ENCODE data around the gene FBLN2.

The FBLN2 gene

GRCh38 chr3:13537909-13538296 lies 11.0 kb upstream of the FBLN2 start:
- CTCF ChIA-PET, result interaction anchor here (1.0 to 2.2 kb wide), 3 partner anchors 13 to 110 kb away, joined by 3 to 9 read pairs (median 4); no protein-coding TSS in a partner anchor
- H3K27me3 ChIP-seq (replicated peaks in 2 of 5; ENCODE audit: control insufficient read depth in 4 of 5, insufficient read depth in 5 of 5, low read length in 4 of 5), result no peaks in the 10 kb centered on the region

GRCh38 chr3:13538520-13539291 lies 10.2 kb upstream of the FBLN2 start:
- ChIA-PET POLR2A (no interaction called here), CTCF (interaction anchor here (1.0 to 2.2 kb wide), 4 partner anchors 12 to 109 kb away, joined by 3 to 9 read pairs (median 5); no protein-coding TSS in a partner anchor)
- Histone ChIP-seq H3K4me1 (ENCODE audit: control extremely low read depth in 1 of 4, control insufficient read depth in 4 of 4, insufficient read depth in 4 of 4, low read length in 3 of 4) (peaks cover 0 to 14% (median 12%) of the 10 kb centered on the region in 4 experiments), H3K9me3 (ENCODE audit: control extremely low read depth in 1 of 5, control insufficient read depth in 4 of 5, insufficient read depth in 2 of 5, low read depth in 1 of 5, low read length in 4 of 5) (peaks cover 0 to 6% (median 0%) of the 10 kb centered on the region in 5 experiments), H3K36me3 (ENCODE audit: control insufficient read depth in 4 of 4, insufficient read depth in 4 of 4, low read length in 3 of 4) (no peaks in the 10 kb centered on the region), H3K27me3 (replicated peaks in 2 of 5; ENCODE audit: control insufficient read depth in 4 of 5, insufficient read depth in 5 of 5, low read length in 4 of 5) (no peaks in the 10 kb centered on the region), H3K27ac (ENCODE audit: insufficient read depth in 1 of 2, low read depth in 1 of 2, low read length in 2 of 2, poor library complexity in 1 of 2, severe bottlenecking in 2 of 2) (no peak overlapping the region), H3K4me3 (ENCODE audit: control insufficient read depth in 1 of 7, extremely low read depth in 1 of 7, insufficient read depth in 4 of 7, low read depth in 2 of 7, low read length in 6 of 7) (no peak overlapping the region)
- 96% methylated on average over 7 of the region's 9 CpGs for WGBS (ENCODE audit: insufficient coverage)
- no peak for DNase-seq

More at GRCh38 chr3:13537909-13538296, 11.0 kb upstream of the FBLN2 start:
- no peaks in the 10 kb centered on the region for H3K36me3 ChIP-seq (ENCODE audit: control insufficient read depth in 4 of 4, insufficient read depth in 4 of 4, low read length in 3 of 4)
- H3K9me3 ChIP-seq (ENCODE audit: control extremely low read depth in 1 of 5, control insufficient read depth in 4 of 5, insufficient read depth in 2 of 5, low read depth in 1 of 5, low read length in 4 of 5), result peaks cover 0 to 6% (median 0%) of the 10 kb centered on the region in 5 experiments
- WGBS (ENCODE audit: insufficient coverage), result 100% methylated on average over 4 of the region's 6 CpGs
- DNase-seq, result no peak
- H3K4me1 ChIP-seq (ENCODE audit: control extremely low read depth in 1 of 4, control insufficient read depth in 4 of 4, insufficient read depth in 4 of 4, low read length in 3 of 4), result peaks cover 0 to 14% (median 12%) of the 10 kb centered on the region in 4 experiments
- no peak overlapping the region for H3K27ac ChIP-seq (ENCODE audit: insufficient read depth in 1 of 2, low read depth in 1 of 2, low read length in 2 of 2, poor library complexity in 1 of 2, severe bottlenecking in 2 of 2)
- H3K4me3 ChIP-seq (ENCODE audit: control insufficient read depth in 1 of 7, extremely low read depth in 1 of 7, insufficient read depth in 4 of 7, low read depth in 2 of 7, low read length in 6 of 7), result no peak overlapping the region
- POLR2A ChIA-PET, result no interaction called here

DNA sequence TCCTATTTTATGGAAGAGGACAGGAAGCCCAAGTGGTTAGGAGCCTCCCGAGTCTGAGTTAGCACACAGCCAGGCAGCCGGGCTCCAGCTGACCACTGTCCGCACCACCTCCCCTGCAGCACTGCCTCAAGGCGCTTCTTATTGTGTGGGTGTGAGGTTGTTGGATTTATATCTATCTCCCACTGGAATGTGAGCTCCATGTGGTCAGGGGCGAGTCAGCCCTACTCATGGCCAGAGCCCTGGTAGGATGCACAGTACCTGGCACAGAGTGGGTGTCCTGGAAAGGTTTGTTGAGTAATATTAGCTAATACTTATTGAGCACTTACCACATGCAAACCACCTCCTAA lies 9.7 kb upstream of the FBLN2 start:
- no peak for DNase-seq

GRCh38 chr3:13539671-13540070 lies 9.3 kb upstream of the FBLN2 start:
- no peak overlapping the region for H3K27ac ChIP-seq (ENCODE audit: insufficient read depth in 1 of 2, low read depth in 1 of 2, low read length in 2 of 2, poor library complexity in 1 of 2, severe bottlenecking in 2 of 2)
- 92% methylated on average over 7 of the region's 8 CpGs for WGBS (ENCODE audit: insufficient coverage)
- peaks cover 0 to 6% (median 0%) of the 10 kb centered on the region in 5 experiments for H3K9me3 ChIP-seq (ENCODE audit: control extremely low read depth in 1 of 5, control insufficient read depth in 4 of 5, insufficient read depth in 2 of 5, low read depth in 1 of 5, low read length in 4 of 5)
- H3K36me3 ChIP-seq (ENCODE audit: control insufficient read depth in 4 of 4, insufficient read depth in 4 of 4, low read length in 3 of 4), result no peaks in the 10 kb centered on the region
- DNase-seq, result no peak
- POLR2A ChIA-PET, result no interaction called here
- peaks cover 0 to 21% (median 18%) of the 10 kb centered on the region in 4 experiments for H3K4me1 ChIP-seq (ENCODE audit: control extremely low read depth in 1 of 4, control insufficient read depth in 4 of 4, insufficient read depth in 4 of 4, low read length in 3 of 4)
- no peaks in the 10 kb centered on the region for H3K27me3 ChIP-seq (replicated peaks in 2 of 5; ENCODE audit: control insufficient read depth in 4 of 5, insufficient read depth in 5 of 5, low read length in 4 of 5)
- no peak overlapping the region for H3K4me3 ChIP-seq (ENCODE audit: control insufficient read depth in 1 of 7, extremely low read depth in 1 of 7, insufficient read depth in 4 of 7, low read depth in 2 of 7, low read length in 6 of 7)
- CTCF ChIA-PET, result interaction anchor here (0.8 to 2.2 kb wide), 3 partner anchors 11 to 108 kb away, joined by 3 to 9 read pairs (median 6); no protein-coding TSS in a partner anchor

More for the DNA sequence above, 9.7 kb upstream of the FBLN2 start:
- no peak overlapping the region for H3K27ac ChIP-seq (ENCODE audit: insufficient read depth in 1 of 2, low read depth in 1 of 2, low read length in 2 of 2, poor library complexity in 1 of 2, severe bottlenecking in 2 of 2)
- CTCF ChIA-PET, result interaction anchor here (2.2 kb wide), 2 partner anchors 12 to 109 kb away, joined by 6 to 9 read pairs; no protein-coding TSS in a partner anchor
- no peaks in the 10 kb centered on the region for H3K36me3 ChIP-seq (ENCODE audit: control insufficient read depth in 4 of 4, insufficient read depth in 4 of 4, low read length in 3 of 4)
- WGBS (ENCODE audit: insufficient coverage), result 100% methylated on average over 1 of the region's 5 CpGs
- POLR2A ChIA-PET, result no interaction called here
- H3K4me1 ChIP-seq (ENCODE audit: control extremely low read depth in 1 of 4, control insufficient read depth in 4 of 4, insufficient read depth in 4 of 4, low read length in 3 of 4), result peaks cover 0 to 17% (median 14%) of the 10 kb centered on the region in 4 experiments
- peaks cover 0 to 6% (median 0%) of the 10 kb centered on the region in 5 experiments for H3K9me3 ChIP-seq (ENCODE audit: control extremely low read depth in 1 of 5, control insufficient read depth in 4 of 5, insufficient read depth in 2 of 5, low read depth in 1 of 5, low read length in 4 of 5)
- no peak overlapping the region for H3K4me3 ChIP-seq (ENCODE audit: control insufficient read depth in 1 of 7, extremely low read depth in 1 of 7, insufficient read depth in 4 of 7, low read depth in 2 of 7, low read length in 6 of 7)
- no peaks in the 10 kb centered on the region for H3K27me3 ChIP-seq (replicated peaks in 2 of 5; ENCODE audit: control insufficient read depth in 4 of 5, insufficient read depth in 5 of 5, low read length in 4 of 5)

- Histone ChIP-seq H3K4me3 (ENCODE audit: control insufficient read depth in 1 of 7, extremely low read depth in 1 of 7, insufficient read depth in 4 of 7, low read depth in 2 of 7, low read length in 6 of 7) (no peak overlapping the region), H3K27me3 (replicated peaks in 2 of 5; ENCODE audit: control insufficient read depth in 4 of 5, insufficient read depth in 5 of 5, low read length in 4 of 5) (no peaks in the 10 kb centered on the region), H3K36me3 (ENCODE audit: control insufficient read depth in 4 of 4, insufficient read depth in 4 of 4, low read length in 3 of 4) (no peaks in the 10 kb centered on the region), H3K9me3 (ENCODE audit: control extremely low read depth in 1 of 5, control insufficient read depth in 4 of 5, insufficient read depth in 2 of 5, low read depth in 1 of 5, low read length in 4 of 5) (peaks cover 0 to 6% (median 0%) of the 10 kb centered on the region in 5 experiments), H3K27ac (ENCODE audit: insufficient read depth in 1 of 2, low read depth in 1 of 2, low read length in 2 of 2, poor library complexity in 1 of 2, severe bottlenecking in 2 of 2) (no peak overlapping the region), H3K4me1 (ENCODE audit: control extremely low read depth in 1 of 4, control insufficient read depth in 4 of 4, insufficient read depth in 4 of 4, low read length in 3 of 4) (peaks cover 4 to 27% (median 24%) of the 10 kb centered on the region in 4 experiments)
- 98% methylated on average over 4 of the region's 4 CpGs for WGBS (ENCODE audit: insufficient coverage)
- ChIA-PET CTCF (interaction anchor here (0.8 to 2.2 kb wide), 4 partner anchors 10 to 455 kb away, joined by 3 to 6 read pairs (median 4); no protein-coding TSS in a partner anchor), POLR2A (no interaction called here)
- DNase-seq, result no peak
These were observed 8.5 kb upstream of the FBLN2 start for GRCh38 chr3:13540297-13540995.

DNA sequence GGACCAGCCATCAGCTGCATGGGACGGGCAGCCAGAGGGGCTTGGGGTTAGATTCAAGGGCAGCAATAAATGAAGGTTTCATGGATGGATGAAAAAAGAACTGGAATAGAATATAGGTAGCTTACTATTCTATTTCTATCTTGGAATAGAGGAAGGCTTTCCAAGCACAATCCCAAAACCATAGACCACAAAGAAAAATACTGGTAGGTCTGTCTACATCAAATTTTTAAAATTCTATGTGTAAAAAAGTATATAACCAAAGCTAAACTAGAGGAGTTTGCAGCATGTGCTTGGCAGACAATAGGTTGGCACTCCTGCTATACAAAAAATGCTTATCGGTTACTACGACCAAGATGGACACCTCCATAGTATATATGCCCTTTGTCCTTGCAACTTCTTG lies 7.2 kb upstream of the FBLN2 start:
- H3K4me1 ChIP-seq (ENCODE audit: control extremely low read depth in 1 of 4, control insufficient read depth in 4 of 4, insufficient read depth in 4 of 4, low read length in 3 of 4), result peaks cover 4 to 23% (median 19%) of the 10 kb centered on the region in 4 experiments

More for the DNA sequence above, 7.2 kb upstream of the FBLN2 start:
- ChIA-PET POLR2A (interaction anchor here (0.6 kb wide), 1 partner anchor 11 kb away, joined by 3 read pairs; no protein-coding TSS in a partner anchor), CTCF (interaction anchor here (1.2 to 1.5 kb wide), 2 partner anchors 9 to 12 kb away, joined by 3 to 4 read pairs; no protein-coding TSS in a partner anchor)
- peaks cover 0 to 6% (median 0%) of the 10 kb centered on the region in 5 experiments for H3K9me3 ChIP-seq (ENCODE audit: control extremely low read depth in 1 of 5, control insufficient read depth in 4 of 5, insufficient read depth in 2 of 5, low read depth in 1 of 5, low read length in 4 of 5)
- no peak overlapping the region for H3K4me3 ChIP-seq (ENCODE audit: control insufficient read depth in 1 of 7, extremely low read depth in 1 of 7, insufficient read depth in 4 of 7, low read depth in 2 of 7, low read length in 6 of 7)
- no peaks in the 10 kb centered on the region for H3K27me3 ChIP-seq (replicated peaks in 2 of 5; ENCODE audit: control insufficient read depth in 4 of 5, insufficient read depth in 5 of 5, low read length in 4 of 5)
- 0% methylated on average over 1 of the region's 3 CpGs for WGBS (ENCODE audit: insufficient coverage)
- no peaks in the 10 kb centered on the region for H3K36me3 ChIP-seq (ENCODE audit: control insufficient read depth in 4 of 4, insufficient read depth in 4 of 4, low read length in 3 of 4)
- H3K27ac ChIP-seq (ENCODE audit: insufficient read depth in 1 of 2, low read depth in 1 of 2, low read length in 2 of 2, poor library complexity in 1 of 2, severe bottlenecking in 2 of 2), result no peak overlapping the region
- DNase-seq, result no peak
